Measurements from ENCODE around the gene CLDND2. TPM values are rescaled to one million over a fixed set of nuclear protein-coding genes. Genes with fewer than 3 reads are reported as not detected.

CLDND2 gene
- total RNA-seq, 1 experiment from 2014 or later: not detected

DNA sequence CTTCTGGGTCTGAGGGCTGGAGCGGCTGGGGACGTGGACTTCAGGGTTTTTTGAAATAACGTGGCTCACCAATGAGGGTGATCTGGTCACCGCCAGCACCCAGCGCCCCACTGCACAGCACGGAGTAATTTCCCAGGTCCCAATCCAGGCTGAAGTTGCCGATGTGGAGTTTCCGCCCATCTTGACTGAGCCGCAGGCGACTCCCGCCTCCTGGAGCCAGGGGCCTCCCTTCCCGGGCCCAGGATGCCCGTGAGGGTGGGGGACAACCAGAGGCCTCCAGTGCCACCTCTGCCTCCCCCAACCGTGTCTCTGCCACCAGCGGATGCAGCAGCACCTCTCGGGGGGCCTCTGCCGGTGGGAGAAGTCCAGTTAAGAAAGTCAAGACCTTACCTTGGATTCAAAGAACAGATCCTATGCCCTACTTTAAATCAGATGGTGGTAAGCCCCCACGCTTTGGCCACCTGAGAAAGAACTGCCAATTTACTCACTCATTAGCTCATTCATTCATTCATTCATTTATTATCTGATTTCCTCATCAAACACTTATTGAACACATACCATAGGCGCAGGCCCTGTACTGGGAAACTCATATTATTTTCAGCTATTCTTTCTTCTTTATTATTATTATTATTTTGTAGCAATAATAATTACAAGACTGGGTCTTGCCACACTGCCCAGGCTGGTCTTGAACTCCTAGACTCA, 30.8 kb downstream of the CLDND2 start:
- no peak overlapping the region for H2BK20ac ChIP-seq (ENCODE audit: low read depth, low read length, poor library complexity, severe bottlenecking)
- H2BK15ac ChIP-seq (ENCODE audit: low read depth, low read length): no peak overlapping the region
- H3K27me3 ChIP-seq (ENCODE audit: insufficient read depth, low read length): no peaks in the 10 kb centered on the region
- no peak for DNase-seq
- no peak overlapping the region for H3K56ac ChIP-seq (ENCODE audit: insufficient read length, low read depth, low read length)
- no peak overlapping the region for H3T11ph ChIP-seq (ENCODE audit: low read length)
- H3K27ac Mint-ChIP-seq: no peak overlapping the region; a peak in 1 of 7 replicates
- H2BK120ac ChIP-seq (ENCODE audit: low read depth, low read length, poor library complexity, severe bottlenecking): no peak overlapping the region
- no peak overlapping the region for H3K18ac ChIP-seq (ENCODE audit: insufficient read length, low read depth, low read length)
- peaks cover 21 to 33% of the 10 kb centered on the region in 2 experiments for H3K4me1 Mint-ChIP-seq
- no peaks in the 10 kb centered on the region; a peak in 1 of 5 replicates for H3K9me3 Mint-ChIP-seq
- H3K27me3 Mint-ChIP-seq (ENCODE audit: low read depth): peaks cover 19% of the 10 kb centered on the region
- H4K5ac ChIP-seq (ENCODE audit: insufficient read length, low read depth, low read length): no peak overlapping the region
- H3K4ac ChIP-seq (ENCODE audit: low read depth, low read length): no peak overlapping the region
- peaks cover 6% of the 10 kb centered on the region for H3K23me2 ChIP-seq (ENCODE audit: insufficient read length, low read depth, low read length, poor library complexity, severe bottlenecking)
- H3K79me2 ChIP-seq (ENCODE audit: insufficient read depth, low read length): no peaks in the 10 kb centered on the region
- no peak overlapping the region for H2BK5ac ChIP-seq (ENCODE audit: insufficient read length, low read length)
- H3K14ac ChIP-seq (ENCODE audit: insufficient read depth, low read length): no peak overlapping the region
- TF ChIP-seq, protein P1, sequence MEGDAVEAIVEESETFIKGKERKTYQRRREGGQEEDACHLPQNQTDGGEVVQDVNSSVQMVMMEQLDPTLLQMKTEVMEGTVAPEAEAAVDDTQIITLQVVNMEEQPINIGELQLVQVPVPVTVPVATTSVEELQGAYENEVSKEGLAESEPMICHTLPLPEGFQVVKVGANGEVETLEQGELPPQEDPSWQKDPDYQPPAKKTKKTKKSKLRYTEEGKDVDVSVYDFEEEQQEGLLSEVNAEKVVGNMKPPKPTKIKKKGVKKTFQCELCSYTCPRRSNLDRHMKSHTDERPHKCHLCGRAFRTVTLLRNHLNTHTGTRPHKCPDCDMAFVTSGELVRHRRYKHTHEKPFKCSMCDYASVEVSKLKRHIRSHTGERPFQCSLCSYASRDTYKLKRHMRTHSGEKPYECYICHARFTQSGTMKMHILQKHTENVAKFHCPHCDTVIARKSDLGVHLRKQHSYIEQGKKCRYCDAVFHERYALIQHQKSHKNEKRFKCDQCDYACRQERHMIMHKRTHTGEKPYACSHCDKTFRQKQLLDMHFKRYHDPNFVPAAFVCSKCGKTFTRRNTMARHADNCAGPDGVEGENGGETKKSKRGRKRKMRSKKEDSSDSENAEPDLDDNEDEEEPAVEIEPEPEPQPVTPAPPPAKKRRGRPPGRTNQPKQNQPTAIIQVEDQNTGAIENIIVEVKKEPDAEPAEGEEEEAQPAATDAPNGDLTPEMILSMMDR (conservative IDR thresholded peaks at IDR 0.05): no peak; the same call in 2 of the 3 replicates
- no peak overlapping the region for H3K27ac ChIP-seq (ENCODE audit: insufficient read length, low read depth, low read length)
- H4K20me1 ChIP-seq (ENCODE audit: control insufficient read depth, insufficient read depth, insufficient read length): no peaks in the 10 kb centered on the region
- H3K9me3 ChIP-seq (ENCODE audit: control insufficient read depth, low read depth, low read length): no peaks in the 10 kb centered on the region
- H3K9ac ChIP-seq (ENCODE audit: extremely low read depth, insufficient read length, low read length): no peak overlapping the region
- H3K23ac ChIP-seq (ENCODE audit: insufficient read length, low read depth, low read length): no peak overlapping the region
- H3K4me1 ChIP-seq (ENCODE audit: insufficient read depth, low read length): peaks cover 14% of the 10 kb centered on the region
- peak overlapping the region; percentile 81 for H3K4me2 ChIP-seq (ENCODE audit: insufficient read depth, insufficient read length, low read length)
- H3K4me3 Mint-ChIP-seq: peak overlapping the region; percentile 77 to 89
- H2AK5ac ChIP-seq (ENCODE audit: insufficient read length, low read length): no peak overlapping the region
- peaks cover 10 to 20% (median 17%) of the 10 kb centered on the region in 3 experiments for H3K36me3 Mint-ChIP-seq (ENCODE audit: insufficient read depth in 1 of 3, low read depth in 3 of 3)
- no CpG with 5 or more reads among the region's 19 CpGs for WGBS (ENCODE audit: extremely low coverage, insufficient read length, low lambda C conversion rate)
- no peak overlapping the region for H2BK12ac ChIP-seq (ENCODE audit: insufficient read length, low read depth, low read length)
- H3K79me1 ChIP-seq (ENCODE audit: insufficient read depth, low read depth, low read length, poor library complexity, severe bottlenecking): no peaks in the 10 kb centered on the region
- no peak overlapping the region for H4K8ac ChIP-seq (replicated peaks; ENCODE audit: insufficient read length, low read depth, low read length)
- no peak overlapping the region for H2AFZ ChIP-seq (ENCODE audit: low read length)
- H4K91ac ChIP-seq (ENCODE audit: insufficient read length, low read depth, low read length): no peak overlapping the region

Measured in H9 (cell line).